NB4 (cell line): ENCODE measurements around the gene CREB3L2.

Source experiments
- MAX ChIP-seq: IDR thresholded peaks from 2 replicates; pipeline ENCODE4 v1.6.1; 2011; ENCODE audit warnings: low read depth, low read length
- TF ChIP-seq, protein P1 (sequence below): IDR thresholded peaks from one replicate; pipeline ENCODE4 v1.5.1; 2012; ENCODE audit warnings: low read depth, low read length

DNA sequence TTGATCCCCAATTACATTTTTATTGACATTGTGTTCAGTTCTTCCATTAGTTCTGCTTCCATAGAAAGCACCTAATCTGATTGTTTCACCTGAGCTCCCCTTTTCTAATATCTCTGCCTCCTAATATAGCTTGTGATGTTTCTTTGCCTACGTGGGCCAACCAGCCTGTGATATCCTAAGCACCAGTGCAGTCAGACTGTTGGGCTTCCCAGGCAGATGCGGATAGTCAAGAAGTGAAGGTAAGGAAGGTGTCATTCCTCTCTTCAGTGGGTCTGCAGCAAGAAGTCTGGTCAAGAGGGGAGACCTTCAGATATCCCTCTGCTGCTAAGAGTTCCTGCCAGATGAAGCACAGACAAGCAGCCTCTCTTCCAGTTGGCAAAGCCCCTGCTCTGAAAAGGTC lies 138.9 kb downstream of the CREB3L2 start:
- TF ChIP-seq, protein P1, sequence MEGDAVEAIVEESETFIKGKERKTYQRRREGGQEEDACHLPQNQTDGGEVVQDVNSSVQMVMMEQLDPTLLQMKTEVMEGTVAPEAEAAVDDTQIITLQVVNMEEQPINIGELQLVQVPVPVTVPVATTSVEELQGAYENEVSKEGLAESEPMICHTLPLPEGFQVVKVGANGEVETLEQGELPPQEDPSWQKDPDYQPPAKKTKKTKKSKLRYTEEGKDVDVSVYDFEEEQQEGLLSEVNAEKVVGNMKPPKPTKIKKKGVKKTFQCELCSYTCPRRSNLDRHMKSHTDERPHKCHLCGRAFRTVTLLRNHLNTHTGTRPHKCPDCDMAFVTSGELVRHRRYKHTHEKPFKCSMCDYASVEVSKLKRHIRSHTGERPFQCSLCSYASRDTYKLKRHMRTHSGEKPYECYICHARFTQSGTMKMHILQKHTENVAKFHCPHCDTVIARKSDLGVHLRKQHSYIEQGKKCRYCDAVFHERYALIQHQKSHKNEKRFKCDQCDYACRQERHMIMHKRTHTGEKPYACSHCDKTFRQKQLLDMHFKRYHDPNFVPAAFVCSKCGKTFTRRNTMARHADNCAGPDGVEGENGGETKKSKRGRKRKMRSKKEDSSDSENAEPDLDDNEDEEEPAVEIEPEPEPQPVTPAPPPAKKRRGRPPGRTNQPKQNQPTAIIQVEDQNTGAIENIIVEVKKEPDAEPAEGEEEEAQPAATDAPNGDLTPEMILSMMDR: no peak
- TF ChIP-seq MAX: no peak
